ENCODE measurements around the gene OTOS. TPM values are rescaled to one million over a fixed set of nuclear protein-coding genes. Genes with fewer than 3 reads are reported as not detected.

OTOS gene
- total and polyA plus RNA-seq, 2 of the 4 experiments (the other 2 are of a cell fraction): 0.34 TPM; not detected in 1

GRCh38 chr2:240184656-240185055, 44.2 kb upstream of the OTOS start:
- H3K79me1 ChIP-seq (ENCODE audit: low read depth in 1 of 2, low read length in 2 of 2): no peaks in the 10 kb centered on the region
- dilution Hi-C loops (cut with HindIII; ENCODE audit: low sequenced_read_pairs, unreplicated experiment) (no loop called here), in situ Hi-C loops (cut with MboI; ENCODE audit: low sequenced_read_pairs) (no loop called here), intact Hi-C loops (cut with micrococcal nuclease) (no loop called here)
- CTCF ChIA-PET: no interaction called here
- no peak overlapping the region for H2AFZ ChIP-seq (replicated peaks; ENCODE audit: low read length, poor library complexity)
- TF ChIP-seq MXI1 (IDR thresholded peaks at IDR 0.05; ENCODE audit: borderline replicate concordance, low read depth, low read length) (no peak), CTCF (conservative IDR thresholded peaks at IDR 0.05; ENCODE audit: low read depth, low read length) (no peak), NFE2L2 (IDR thresholded peaks at IDR 0.05; ENCODE audit: low read depth, low read length) (no peak), FOS (IDR thresholded peaks at IDR 0.05; ENCODE audit: low read depth, low read length) (no peak), RAD21 (IDR thresholded peaks at IDR 0.05; ENCODE audit: low read length) (no peak), RCOR1 (IDR thresholded peaks at IDR 0.05; ENCODE audit: insufficient replicate concordance, low read length) (no peak), MAFK (IDR thresholded peaks at IDR 0.05; ENCODE audit: low read depth, low read length) (no peak), SMC3 (IDR thresholded peaks at IDR 0.05; ENCODE audit: low read depth, low read length) (no peak), CHD1 (IDR thresholded peaks at IDR 0.05; ENCODE audit: low read depth, low read length) (no peak), RFX5 (IDR thresholded peaks at IDR 0.05; ENCODE audit: low read depth, low read length) (no peak), POLR2A (IDR thresholded peaks at IDR 0.05; ENCODE audit: low read depth, low read length) (no peak)
- TF ChIP-seq, protein P1, sequence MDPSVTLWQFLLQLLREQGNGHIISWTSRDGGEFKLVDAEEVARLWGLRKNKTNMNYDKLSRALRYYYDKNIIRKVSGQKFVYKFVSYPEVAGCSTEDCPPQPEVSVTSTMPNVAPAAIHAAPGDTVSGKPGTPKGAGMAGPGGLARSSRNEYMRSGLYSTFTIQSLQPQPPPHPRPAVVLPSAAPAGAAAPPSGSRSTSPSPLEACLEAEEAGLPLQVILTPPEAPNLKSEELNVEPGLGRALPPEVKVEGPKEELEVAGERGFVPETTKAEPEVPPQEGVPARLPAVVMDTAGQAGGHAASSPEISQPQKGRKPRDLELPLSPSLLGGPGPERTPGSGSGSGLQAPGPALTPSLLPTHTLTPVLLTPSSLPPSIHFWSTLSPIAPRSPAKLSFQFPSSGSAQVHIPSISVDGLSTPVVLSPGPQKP (IDR thresholded peaks at IDR 0.05; ENCODE audit: borderline replicate concordance, low read depth, low read length): no peak
- POLR2A ChIA-PET (ENCODE audit: unreplicated experiment): no interaction called here
- no peaks in the 10 kb centered on the region for H3K36me3 ChIP-seq (ENCODE audit: control insufficient read depth, insufficient read depth, low read length)
- no peaks in the 10 kb centered on the region for H3K4me1 ChIP-seq (ENCODE audit: control insufficient read depth, insufficient read depth, low read length)
- no peak overlapping the region for H4K5ac ChIP-seq (ENCODE audit: low read depth, low read length)
- H2AK5ac ChIP-seq (ENCODE audit: low read depth, low read length): no peak overlapping the region
- ATAC-seq (ENCODE audit: low read depth) (no peak), DNase-seq (no peak)
- no TSS peak for BruUV-seq (replicated peaks)
- H2BK20ac ChIP-seq (ENCODE audit: low read depth, low read length): no peak overlapping the region
- no peak overlapping the region for H3K9ac ChIP-seq (ENCODE audit: low read depth, low read length)
- H4K91ac ChIP-seq (ENCODE audit: insufficient read depth, low read depth, low read length): no peak overlapping the region
- H2AK9ac ChIP-seq (replicated peaks; ENCODE audit: low read depth, low read length, poor library complexity): no peak overlapping the region
- peaks cover 57% of the 10 kb centered on the region for H3K27me3 ChIP-seq (ENCODE audit: control insufficient read depth, insufficient read depth, low read length)
- H3K23ac ChIP-seq (ENCODE audit: low read depth, low read length): no peak overlapping the region
- H3K14ac ChIP-seq (replicated peaks; ENCODE audit: low read depth, low read length): no peak overlapping the region
- H2BK120ac ChIP-seq (ENCODE audit: low read depth, low read length): no peak overlapping the region
- WGBS, 2 experiments (ENCODE audit: extremely low coverage in 2 of 2, insufficient read length in 1 of 2): 0% methylated on average over 1 of the region's 3 CpGs; no CpG with 5 or more reads in 1 of the 2 experiments
- H2BK15ac ChIP-seq (ENCODE audit: low read depth, low read length): no peak overlapping the region
- no peak overlapping the region for H2BK5ac ChIP-seq (ENCODE audit: low read depth, low read length, poor library complexity, severe bottlenecking)
- no peaks in the 10 kb centered on the region for H4K20me1 ChIP-seq (ENCODE audit: insufficient read depth, low read length)
- no peak overlapping the region for H4K8ac ChIP-seq (ENCODE audit: low read depth in 2 of 2, low read length in 2 of 2)
- H3K9me3 ChIP-seq (ENCODE audit: control insufficient read depth, insufficient read depth, low read length): peaks cover 9% of the 10 kb centered on the region
- no peaks in the 10 kb centered on the region for H3K9me1 ChIP-seq (ENCODE audit: insufficient read depth, low read length)
- H3K4me3 ChIP-seq (ENCODE audit: insufficient read depth, low read depth, low read length): no peak overlapping the region
- no peak overlapping the region for H3K56ac ChIP-seq (ENCODE audit: extremely low read depth, insufficient read depth, low read length)
- no peak overlapping the region for H3K4me2 ChIP-seq (ENCODE audit: low read depth, low read length)
- H3K18ac ChIP-seq (ENCODE audit: low read depth, low read length): no peak overlapping the region
- H3K4ac ChIP-seq (ENCODE audit: low read depth, low read length): no peak overlapping the region
- no peak overlapping the region for H3K27ac ChIP-seq (ENCODE audit: insufficient read depth, low read length)

All from IMR-90 (cell line).